HCT116 (cell line): ENCODE results near the gene NTRK3. TPM values are rescaled to one million over a fixed set of nuclear protein-coding genes. Genes with fewer than 3 reads are reported as not detected.

Experiments
- ATAC-seq: fragments of 200-7000 bp; cut with Tn5 transposase; 2 replicates; pipeline ENCODE4 v1.9.1; 2020; ENCODE audit warnings: mild to moderate bottlenecking, moderate library complexity
- BruUV-seq: library from RNA; stranded (reverse); fragments of 400-500 nt; replicated peaks from 2 replicates; lab custom pipeline; 2021; lab: Mats Ljungman, UMichigan
- CTCF ChIA-PET: fragments of 300-600 bp; sonication (Branson Sonifier 250); formaldehyde crosslinking; loops from one replicate; lab custom pipeline; 2021; ENCODE audit warnings: antibody characterized with exemption; lab: Charles Lee
- POLR2A ChIA-PET: fragments of 300-600, 350-600 bp; sonication (Branson Sonifier 250); formaldehyde crosslinking; loops from one replicate; lab custom pipeline; 2021; ENCODE audit warnings: antibody characterized with exemption; lab: Charles Lee
- RAD21 ChIA-PET, 2 experiments: fragments of 300-600 bp; sonication (Branson Sonifier 250); formaldehyde crosslinking; loops; one replicate each; lab custom pipeline; 2023; ENCODE audit warnings: low total read pairs in 2 of 2; ENCODE audit not compliant: uncharacterized antibody in 2 of 2, unreplicated experiment in 2 of 2, low non-redundant PET in 1 of 2; lab: Charles Lee
- DNase-seq: peaks from one replicate; pipeline ENCODE4 v3.0.0-alpha.2; 2010; ENCODE audit warnings: low read depth, low spot score
- H2AFZ ChIP-seq: fragments of 200-600 bp; shearing (Covaris generic), sonication (generic); 2 replicates; pipeline ENCODE4 v1.6.1; 2017; ENCODE audit warnings: low read depth, mixed run types, mixed read lengths, antibody characterized with exemption, low read length; ENCODE audit not compliant: poor library complexity, severe bottlenecking
- H3K27ac ChIP-seq: 2 replicates; pipeline ENCODE4 v1.5.1; 2012; ENCODE audit warnings: low read depth, low read length
- H3K27me3 ChIP-seq: fragments of 200-600 bp; sonication (generic); 2 replicates; pipeline ENCODE4 v1.6.1; 2016; ENCODE audit warnings: mixed run types, low read length, mixed read lengths; ENCODE audit not compliant: insufficient read depth
- H3K36me3 ChIP-seq, 2 experiments: fragments of 200-500 bp in 1 of 2; fragments of 200-600 bp in 1 of 2; sonication (Bioruptor generic) in 1 of 2; sonication (generic) in 1 of 2; 2 replicates each; pipeline versions ENCODE4 v1.5.1 to v1.6.1; 2014 to 2016; ENCODE audit warnings: low read length in 2 of 2, inconsistent platforms in 1 of 2, mixed read lengths in 1 of 2, mixed run types in 1 of 2; ENCODE audit not compliant: insufficient read depth in 2 of 2, control insufficient read depth in 1 of 2
- H3K4me1 ChIP-seq, 2 experiments: fragments of 200-600 bp in 1 of 2; sonication (generic) in 1 of 2; 2 replicates each; pipeline versions ENCODE4 v1.5.1 to v1.6.1; 2012 to 2017; ENCODE audit warnings: low read length in 2 of 2, inconsistent platforms in 1 of 2, mild to moderate bottlenecking in 1 of 2, mixed read lengths in 1 of 2, mixed run types in 1 of 2, moderate library complexity in 1 of 2; ENCODE audit not compliant: insufficient read depth in 2 of 2, control insufficient read depth in 1 of 2
- H3K4me2 ChIP-seq: fragments of 200-600 bp; sonication (generic); 2 replicates; pipeline ENCODE4 v1.6.1; 2017; ENCODE audit warnings: mixed run types, low read length, mixed read lengths
- H3K4me3 ChIP-seq, 2 experiments: fragments of 200-600 bp in 1 of 2; sonication (generic) in 1 of 2; replicated peaks in 1 of 2; 2 replicates each; pipeline ENCODE4 v1.5.1; 2011 to 2016; ENCODE audit warnings: low read length in 2 of 2, control low read depth in 1 of 2, low read depth in 1 of 2, mild to moderate bottlenecking in 1 of 2, mixed read lengths in 1 of 2, mixed run types in 1 of 2
- H3K79me2 ChIP-seq: fragments of 200-600 bp; sonication (generic); 2 replicates; pipeline ENCODE4 v1.6.1; 2017; ENCODE audit warnings: mild to moderate bottlenecking, mixed run types, low read length, moderate library complexity, mixed read lengths; ENCODE audit not compliant: insufficient read depth
- H3K9ac ChIP-seq: fragments of 200-600 bp; sonication (generic); 2 replicates; pipeline ENCODE4 v1.6.1; 2016; ENCODE audit warnings: low read length, mixed read lengths
- H3K9me2 ChIP-seq: fragments of 200-600 bp; sonication (generic), shearing (Covaris generic); 2 replicates; pipeline ENCODE4 v1.6.1; 2017; ENCODE audit warnings: mixed run types, mild to moderate bottlenecking, moderate library complexity; ENCODE audit not compliant: insufficient read depth
- H3K9me3 ChIP-seq, 2 experiments: fragments of 200-500 bp in 1 of 2; fragments of 200-600 bp in 1 of 2; sonication (Bioruptor generic) in 1 of 2; sonication (generic) in 1 of 2; 2 replicates each; pipeline ENCODE4 v1.6.1; 2014 to 2017; ENCODE audit warnings: low read length in 2 of 2, mixed read lengths in 2 of 2, inconsistent platforms in 1 of 2, low read depth in 1 of 2, mild to moderate bottlenecking in 1 of 2, mixed run types in 1 of 2, moderate library complexity in 1 of 2; ENCODE audit not compliant: control insufficient read depth in 1 of 2, insufficient read depth in 1 of 2
- H4K20me1 ChIP-seq: fragments of 200-600 bp; sonication (generic), shearing (Covaris generic); 2 replicates; pipeline ENCODE4 v1.6.1; 2017; ENCODE audit warnings: mixed run types, mild to moderate bottlenecking, moderate library complexity; ENCODE audit not compliant: insufficient read depth
- CBX3 ChIP-seq: IDR thresholded peaks from 2 replicates; pipeline ENCODE4 v1.6.1; 2012; ENCODE audit warnings: low read depth
- CEBPB ChIP-seq: IDR thresholded peaks from 2 replicates; pipeline ENCODE4 v1.6.1; 2012; ENCODE audit warnings: low read depth
- CTCF ChIP-seq, 3 experiments: fragments of 200-600 bp in 1 of 3; sonication (generic) in 1 of 3; IDR thresholded peaks in 2 of 3; conservative IDR thresholded peaks in 1 of 3; 2 replicates each; pipeline ENCODE4 v1.5.1; 2012 to 2017; ENCODE audit warnings: low read depth in 2 of 3, low read length in 2 of 3, antibody characterized with exemption in 1 of 3, borderline replicate concordance in 1 of 3, control low read depth in 1 of 3, mild to moderate bottlenecking in 1 of 3, mixed read lengths in 1 of 3, mixed run types in 1 of 3, moderate library complexity in 1 of 3; ENCODE audit not compliant: insufficient read depth in 1 of 3
- EGR1 ChIP-seq: IDR thresholded peaks from 2 replicates; pipeline ENCODE4 v1.6.1; 2012; ENCODE audit warnings: low read depth
- EZH2phosphoT487 ChIP-seq: fragments of 200-600 bp; IDR thresholded peaks from 2 replicates; pipeline ENCODE4 v1.6.1; 2018; ENCODE audit warnings: antibody characterized with exemption, borderline replicate concordance
- FOSL1 ChIP-seq: IDR thresholded peaks from 2 replicates; pipeline ENCODE4 v1.6.1; 2012; ENCODE audit warnings: low read depth
- POLR2A ChIP-seq: IDR thresholded peaks from 2 replicates; pipeline ENCODE4 v1.7.0; 2011; ENCODE audit warnings: borderline replicate concordance; ENCODE audit not compliant: insufficient read depth, insufficient read length; ENCODE audit errors: extremely low read depth
- POLR2AphosphoS5 ChIP-seq: IDR thresholded peaks from 2 replicates; pipeline ENCODE4 v1.6.1; 2011; ENCODE audit warnings: mild to moderate bottlenecking, low read depth, low read length, moderate library complexity
- REST ChIP-seq: IDR thresholded peaks from 2 replicates; pipeline ENCODE4 v1.6.1; 2012; ENCODE audit warnings: low read depth
- SP1 ChIP-seq: IDR thresholded peaks from 2 replicates; pipeline ENCODE4 v1.6.1; 2012; ENCODE audit warnings: low read depth
- SRF ChIP-seq: IDR thresholded peaks from 2 replicates; pipeline ENCODE4 v1.6.1; 2012; ENCODE audit warnings: low read depth
- YY1 ChIP-seq: IDR thresholded peaks from 2 replicates; pipeline ENCODE4 v1.6.1; 2011; ENCODE audit warnings: low read length, low read depth, moderate library complexity, mild to moderate bottlenecking; ENCODE audit not compliant: insufficient replicate concordance; ENCODE audit errors: extremely low read depth
- ZBTB33 ChIP-seq: IDR thresholded peaks from 2 replicates; pipeline ENCODE4 v1.6.1; 2011; ENCODE audit warnings: mild to moderate bottlenecking, low read length, moderate library complexity; ENCODE audit not compliant: insufficient replicate concordance; ENCODE audit errors: extremely low read depth
- ZFX ChIP-seq: fragments of 450-650 bp; IDR thresholded peaks from 2 replicates; pipeline ENCODE4 v1.6.1; 2017
- intact Hi-C: fragments of 100-400 bp; cut with micrococcal nuclease; formaldehyde crosslinking; loops from 2 replicates; pipeline ENCODE4 v1.10.0; 2022
- total RNA-seq: library from RNA; stranded (reverse); gene quantifications from one replicate; pipeline ENCODE4 v1.2.1, GENCODE V29; 2021; ENCODE audit not compliant: unreplicated experiment
- TF ChIP-seq, protein P1 (sequence below): IDR thresholded peaks from 2 replicates; pipeline ENCODE4 v1.6.1; 2012

Gene NTRK3
- total RNA-seq, 1 experiment from 2014 or later: not detected

DNA sequence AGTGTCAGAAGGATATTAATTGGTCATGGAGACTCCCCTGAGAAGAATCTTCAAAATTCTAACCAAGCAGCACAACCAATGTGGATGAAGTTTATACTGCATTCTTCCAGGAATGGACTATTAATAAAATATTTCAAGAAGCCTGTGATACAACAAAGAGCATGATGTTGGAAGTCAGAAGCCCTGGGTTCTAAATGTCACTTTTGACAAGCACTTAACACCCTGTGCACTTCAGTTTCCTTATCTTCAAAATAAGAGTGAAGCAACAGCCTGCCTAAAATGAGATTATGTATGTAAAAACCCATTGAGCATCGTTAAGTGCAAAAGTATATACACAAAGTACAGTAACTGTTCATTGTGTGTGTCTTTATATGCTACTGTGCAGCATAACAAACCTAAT, 369.4 kb downstream of the NTRK3 start:
- no TSS peak for BruUV-seq
- no peak overlapping the region for H3K4me2 ChIP-seq
- DNase-seq: no peak
- ATAC-seq: no peak
- no peaks in the 10 kb centered on the region for H3K9me2 ChIP-seq
- TF ChIP-seq ZBTB33: no peak
- no peak for TF ChIP-seq SP1
- no peak for TF ChIP-seq FOSL1
- TF ChIP-seq CTCF (IDR thresholded peaks at IDR 0.05 in 2 of 3, conservative IDR thresholded peaks at IDR 0.05 in 1 of 3; ENCODE audit: borderline replicate concordance in 1 of 3, insufficient read depth in 1 of 3, low read depth in 2 of 3, low read length in 2 of 3): no peak
- TF ChIP-seq, protein P1, sequence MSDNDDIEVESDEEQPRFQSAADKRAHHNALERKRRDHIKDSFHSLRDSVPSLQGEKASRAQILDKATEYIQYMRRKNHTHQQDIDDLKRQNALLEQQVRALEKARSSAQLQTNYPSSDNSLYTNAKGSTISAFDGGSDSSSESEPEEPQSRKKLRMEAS: no peak
- no peak for TF ChIP-seq YY1
- TF ChIP-seq CEBPB: no peak
- no peak for TF ChIP-seq POLR2AphosphoS5
- TF ChIP-seq CBX3: no peak
- TF ChIP-seq SRF: no peak
- no peak for TF ChIP-seq ZFX
- no peak for TF ChIP-seq POLR2A
- no peak for TF ChIP-seq EGR1
- no peak for TF ChIP-seq EZH2phosphoT487
- TF ChIP-seq REST: no peak
- H3K9me3 ChIP-seq: 0 out of 4 replicates have a peak, but pooled peaks cover 3% of the 10 kb centered on the region in 2 experiments
- no peak overlapping the region for H3K27ac ChIP-seq
- no peaks in the 10 kb centered on the region for H3K79me2 ChIP-seq
- ChIA-PET RAD21 (no interaction called here), CTCF (no interaction called here), POLR2A (no interaction called here)
- H3K4me3 ChIP-seq: no peak overlapping the region
- no peaks in the 10 kb centered on the region for H3K4me1 ChIP-seq
- H3K9ac ChIP-seq: no peak overlapping the region
- intact Hi-C loops: no loop called here
- no peaks in the 10 kb centered on the region for H3K27me3 ChIP-seq
- no peak overlapping the region for H2AFZ ChIP-seq
- no peaks in the 10 kb centered on the region for H3K36me3 ChIP-seq
- no peaks in the 10 kb centered on the region for H4K20me1 ChIP-seq
